Mucosa of stomach (tissue), 1 donor: ENCODE data around the gene C2orf81.
"Not testable (repeated sequence)": the region's sequence is repeated elsewhere in the genome, so short reads cannot be mapped to it uniquely, and the experiment has no call there.

Experiments
- H3K27me3 ChIP-seq: one replicate; pipeline ENCODE4 v1.7.0; 2013; ENCODE audit warnings: mild to moderate bottlenecking, low read length; ENCODE audit not compliant: control insufficient read depth, insufficient read depth
- H3K36me3 ChIP-seq: one replicate; pipeline ENCODE4 v1.7.0; 2013; ENCODE audit warnings: low read length; ENCODE audit not compliant: control insufficient read depth, insufficient read depth
- H3K4me1 ChIP-seq: one replicate; pipeline ENCODE4 v1.7.0; 2013; ENCODE audit warnings: mild to moderate bottlenecking, low read length; ENCODE audit not compliant: control insufficient read depth, insufficient read depth
- H3K4me3 ChIP-seq: one replicate; pipeline ENCODE4 v1.7.0; 2013; ENCODE audit warnings: low read length
- H3K9ac ChIP-seq: one replicate; pipeline ENCODE4 v1.7.0; 2013; ENCODE audit warnings: mild to moderate bottlenecking, low read length, moderate library complexity
- H3K9me3 ChIP-seq: one replicate; pipeline ENCODE4 v1.7.0; 2013; ENCODE audit warnings: mild to moderate bottlenecking, low read length, moderate library complexity; ENCODE audit not compliant: control insufficient read depth
- donor health status: Pancreatic carcinoma.

C2orf81 gene

DNA sequence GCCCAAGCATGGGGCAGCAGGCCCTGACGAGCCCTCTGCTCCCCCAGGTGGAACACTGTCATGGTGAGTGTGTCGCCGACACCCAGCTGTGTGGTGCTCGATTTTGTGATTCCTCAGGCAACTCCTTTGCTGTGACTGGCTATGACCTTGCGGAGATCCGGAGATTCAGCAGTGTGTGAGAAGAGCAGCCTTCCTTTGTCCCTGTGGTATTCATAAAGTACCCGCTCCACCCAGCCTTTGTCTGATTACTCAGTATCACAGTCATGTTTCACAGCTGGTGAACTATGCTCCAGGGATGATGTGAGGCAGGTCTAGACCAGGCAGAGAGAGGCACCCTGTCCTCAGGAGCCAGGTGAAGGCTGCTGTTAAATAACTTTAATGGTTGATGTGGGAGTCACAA, 4.1 kb upstream of the C2orf81 start:
- Histone ChIP-seq H3K4me3 (no peak overlapping the region), H3K36me3 (peaks cover 5% of the 10 kb centered on the region), H3K9ac (no peak overlapping the region), H3K27me3 (no peaks in the 10 kb centered on the region), H3K9me3 (no peaks in the 10 kb centered on the region), H3K4me1 (peaks cover 28% of the 10 kb centered on the region)

DNA sequence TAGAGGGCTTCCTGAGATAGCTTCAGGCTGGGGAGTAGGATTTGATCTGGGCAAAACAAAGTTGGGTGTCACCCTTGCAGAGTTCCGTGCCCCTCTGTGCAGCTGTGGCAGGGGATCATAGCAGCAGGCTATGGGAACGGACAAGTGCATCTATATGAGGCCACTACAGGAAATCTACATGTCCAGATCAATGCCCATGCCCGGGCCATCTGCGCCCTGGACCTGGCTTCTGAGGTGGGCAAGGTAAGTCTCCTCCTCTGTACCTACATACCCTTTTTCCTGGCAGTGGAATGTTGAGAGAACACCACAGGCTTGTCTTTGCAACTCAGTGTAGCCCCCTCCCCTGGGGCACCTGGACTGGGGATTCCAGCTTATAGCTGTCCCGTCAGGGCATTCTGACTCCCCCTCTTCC, 3.6 kb upstream of the C2orf81 start:
- peaks cover 23% of the 10 kb centered on the region for H3K4me1 ChIP-seq
- no peaks in the 10 kb centered on the region for H3K9me3 ChIP-seq
- H3K36me3 ChIP-seq, result peaks cover 1% of the 10 kb centered on the region

DNA sequence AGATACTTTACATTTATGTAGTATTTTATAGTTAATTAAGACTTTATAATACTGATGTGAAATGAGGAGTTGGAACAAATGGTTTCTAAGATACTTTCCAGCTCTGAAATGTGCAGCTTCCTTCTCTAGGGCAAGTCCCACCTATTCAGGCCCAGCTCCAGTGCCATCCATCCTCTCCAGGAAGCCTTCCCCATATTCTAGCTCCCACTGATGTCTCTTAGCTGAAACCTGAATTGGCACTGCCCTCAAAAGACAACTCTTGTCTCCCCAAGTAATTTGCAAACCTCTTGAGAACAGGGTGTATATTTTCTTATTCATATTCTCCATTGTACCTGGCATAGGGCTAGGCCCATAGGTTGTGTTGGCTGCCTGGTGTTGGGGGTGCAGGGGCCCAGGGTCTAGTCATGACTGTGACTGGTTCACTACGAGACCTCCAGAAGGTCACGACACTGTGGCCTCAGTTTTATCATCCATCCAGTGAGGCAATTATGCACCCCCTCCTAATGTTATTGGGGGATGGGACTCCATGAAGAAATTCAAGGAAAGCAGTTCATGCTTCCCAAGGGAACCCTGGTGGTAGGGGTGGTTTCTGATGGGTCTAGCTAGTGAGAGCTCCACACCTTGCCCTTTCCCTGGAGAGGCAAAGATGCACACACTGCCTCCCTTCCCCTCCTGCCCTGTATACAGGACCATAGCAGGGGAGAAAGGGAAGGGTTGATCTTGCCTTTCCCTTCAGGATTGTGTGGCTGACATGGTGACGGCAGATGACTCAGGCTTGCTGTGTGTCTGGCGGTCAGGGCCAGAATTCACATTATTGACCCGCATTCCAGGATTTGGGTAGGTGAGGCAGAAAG, 2.9 kb upstream of the C2orf81 start:
- Histone ChIP-seq H3K4me1 (peaks cover 17% of the 10 kb centered on the region), H3K4me3 (no peak overlapping the region), H3K27me3 (no peaks in the 10 kb centered on the region), H3K9me3 (no peaks in the 10 kb centered on the region), H3K36me3 (no peaks in the 10 kb centered on the region), H3K9ac (no peak overlapping the region)

More for the DNA sequence above, 3.6 kb upstream of the C2orf81 start:
- Histone ChIP-seq H3K9ac (no peak overlapping the region), H3K27me3 (no peaks in the 10 kb centered on the region), H3K4me3 (no peak overlapping the region)

DNA sequence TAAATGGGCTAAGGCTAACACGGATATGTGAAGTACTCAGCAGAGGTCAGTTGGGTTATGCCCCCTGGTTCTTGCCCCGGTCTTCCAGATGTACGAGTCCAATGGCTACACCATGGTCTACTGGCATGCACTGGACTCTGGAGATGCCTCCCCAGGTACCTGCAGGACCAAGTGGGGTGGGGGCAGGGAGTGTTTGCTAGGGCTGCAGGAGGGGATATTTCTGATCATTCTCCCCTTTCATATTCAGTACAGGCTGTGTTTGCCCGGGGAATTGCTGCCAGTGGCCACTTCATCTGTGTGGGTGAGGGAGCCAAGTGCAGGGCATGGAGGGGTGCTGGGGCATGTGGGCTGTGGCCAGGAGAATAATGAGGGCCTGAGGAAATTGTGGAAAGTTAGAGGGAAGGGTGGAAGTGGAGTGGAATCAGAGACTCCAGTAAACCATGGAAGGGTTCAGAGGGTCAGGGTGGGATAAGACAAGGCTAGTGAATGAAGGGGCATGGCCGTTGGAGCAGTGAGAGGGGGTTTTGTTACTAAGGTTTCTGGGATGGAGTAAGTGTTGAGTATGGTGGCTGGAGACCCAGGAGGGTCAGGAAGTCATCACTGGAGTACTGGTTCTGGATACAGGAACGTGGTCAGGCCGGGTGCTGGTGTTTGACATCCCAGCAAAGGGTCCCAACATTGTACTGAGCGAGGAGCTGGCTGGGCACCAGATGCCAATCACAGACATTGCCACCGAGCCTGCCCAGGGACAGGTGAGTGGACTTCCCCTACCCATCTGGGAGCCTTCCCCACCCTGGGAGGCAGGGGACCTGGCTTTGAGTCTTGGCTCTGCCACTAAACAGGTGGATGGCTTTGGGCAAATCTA, 2.0 kb upstream of the C2orf81 start:
- no peaks in the 10 kb centered on the region for H3K27me3 ChIP-seq
- no peak overlapping the region for H3K4me3 ChIP-seq
- no peaks in the 10 kb centered on the region for H3K9me3 ChIP-seq
- no peak overlapping the region for H3K9ac ChIP-seq
- peaks cover 13% of the 10 kb centered on the region for H3K4me1 ChIP-seq
- H3K36me3 ChIP-seq, result no peaks in the 10 kb centered on the region

DNA sequence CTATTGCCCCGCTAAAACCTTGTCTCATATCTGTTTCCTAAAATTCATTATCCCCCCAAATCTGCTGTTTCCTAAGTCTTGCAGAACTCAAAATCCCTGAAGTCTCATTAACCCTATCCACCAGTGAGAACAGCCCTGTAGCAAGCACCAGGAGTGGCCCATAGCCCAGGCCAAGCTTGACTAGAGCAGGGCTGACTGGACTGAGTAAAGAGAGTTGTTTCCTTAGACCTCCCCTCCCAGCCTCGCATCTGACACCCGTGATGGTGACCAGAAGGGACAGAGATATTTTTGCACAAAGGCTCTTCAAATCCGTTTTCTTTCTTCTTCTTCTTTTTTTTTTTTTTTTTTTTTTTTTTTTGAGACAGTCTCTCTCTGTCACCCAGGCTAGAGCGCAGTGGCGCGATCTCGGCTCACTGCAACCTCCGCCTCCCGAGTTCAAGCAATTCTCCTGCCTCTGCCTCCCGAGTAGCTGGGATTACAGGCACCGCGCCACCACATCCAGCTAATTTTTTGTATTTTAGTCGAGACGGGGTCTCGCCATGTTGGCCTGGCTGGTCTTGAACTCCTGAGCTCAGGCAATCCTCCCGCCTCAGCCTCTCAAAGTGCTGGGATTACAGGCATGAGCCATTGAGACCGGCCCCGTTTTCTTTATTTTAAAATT, 846 bp downstream of the C2orf81 start:
- peak overlapping the region; percentile 49 for H3K4me3 ChIP-seq
- not testable (repeated sequence) for H3K9me3 ChIP-seq, H3K36me3 ChIP-seq, H3K27me3 ChIP-seq
- H3K9ac ChIP-seq, result peak overlapping the region; percentile 80
- peaks cover 20% of the 10 kb centered on the region for H3K4me1 ChIP-seq

DNA sequence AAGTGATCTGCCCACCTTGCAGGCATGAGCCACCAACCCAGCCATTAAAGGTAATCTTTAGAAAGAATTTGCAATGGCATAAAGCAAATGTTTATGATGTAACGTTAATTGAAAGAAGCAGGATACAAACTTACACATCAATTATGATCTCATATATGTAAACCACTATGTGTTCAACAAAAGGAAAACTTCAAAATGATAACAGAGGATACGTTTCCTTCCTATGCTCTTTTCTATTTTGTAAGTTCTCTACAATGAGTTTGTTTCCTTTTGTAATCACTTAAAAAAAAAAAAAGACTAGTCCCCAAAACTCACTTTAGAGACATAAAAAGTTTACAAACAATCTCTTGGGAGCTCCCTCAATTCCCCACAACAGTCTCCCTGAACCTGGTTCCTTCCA, 1.4 kb downstream of the C2orf81 start:
- Histone ChIP-seq H3K9ac (no peak overlapping the region), H3K4me3 (no peak overlapping the region), H3K27me3 (peaks cover 8% of the 10 kb centered on the region), H3K36me3 (no peaks in the 10 kb centered on the region), H3K4me1 (peaks cover 26% of the 10 kb centered on the region), H3K9me3 (no peaks in the 10 kb centered on the region)

DNA sequence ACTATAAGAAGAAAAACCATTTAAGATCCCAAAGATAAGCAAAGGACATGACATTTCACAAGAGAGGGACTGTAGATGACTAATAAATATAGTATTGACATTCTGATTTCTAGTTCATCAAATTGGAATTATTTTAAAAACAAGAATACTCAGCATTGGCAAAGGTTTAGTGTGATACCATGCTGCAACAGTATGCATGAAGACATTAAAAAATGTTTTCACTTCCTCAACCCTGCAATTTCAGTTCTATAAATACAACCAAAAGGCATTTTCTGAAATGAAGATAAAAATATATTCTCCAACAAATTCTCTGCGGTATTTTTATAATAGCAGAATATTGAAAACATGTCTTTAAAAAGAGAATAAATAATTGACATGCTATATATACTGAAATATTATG, 2.1 kb downstream of the C2orf81 start:
- H3K36me3 ChIP-seq, result no peaks in the 10 kb centered on the region
- peaks cover 10% of the 10 kb centered on the region for H3K27me3 ChIP-seq
- no peak overlapping the region for H3K9ac ChIP-seq
- peaks cover 32% of the 10 kb centered on the region for H3K4me1 ChIP-seq
- H3K9me3 ChIP-seq, result no peaks in the 10 kb centered on the region
- H3K4me3 ChIP-seq, result no peak overlapping the region

DNA sequence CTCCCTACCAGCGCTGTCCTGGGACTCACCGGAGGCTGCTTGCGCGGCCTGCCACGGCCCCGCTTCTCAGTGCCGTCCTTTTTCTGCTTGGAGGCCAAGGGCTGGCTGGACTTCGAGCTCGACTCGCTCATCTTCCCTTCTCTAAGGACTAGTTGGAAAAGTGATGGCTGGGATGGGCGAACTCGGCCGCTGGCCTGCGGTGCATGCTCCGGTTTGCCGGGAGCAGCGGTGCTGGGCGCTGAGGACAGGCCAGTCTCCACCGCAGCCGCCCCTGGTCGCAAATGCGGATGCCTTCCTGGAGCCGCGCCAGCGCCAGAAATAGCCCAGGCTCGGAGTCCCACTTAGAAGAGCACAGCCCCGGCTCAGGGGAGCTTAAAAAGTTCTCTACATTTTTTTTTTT, 3.1 kb downstream of the C2orf81 start:
- H3K9ac ChIP-seq, result no peak overlapping the region
- peaks cover 42% of the 10 kb centered on the region for H3K4me1 ChIP-seq
- no peaks in the 10 kb centered on the region for H3K36me3 ChIP-seq
- no peaks in the 10 kb centered on the region for H3K9me3 ChIP-seq
- no peak overlapping the region for H3K4me3 ChIP-seq
- H3K27me3 ChIP-seq, result peaks cover 10% of the 10 kb centered on the region

DNA sequence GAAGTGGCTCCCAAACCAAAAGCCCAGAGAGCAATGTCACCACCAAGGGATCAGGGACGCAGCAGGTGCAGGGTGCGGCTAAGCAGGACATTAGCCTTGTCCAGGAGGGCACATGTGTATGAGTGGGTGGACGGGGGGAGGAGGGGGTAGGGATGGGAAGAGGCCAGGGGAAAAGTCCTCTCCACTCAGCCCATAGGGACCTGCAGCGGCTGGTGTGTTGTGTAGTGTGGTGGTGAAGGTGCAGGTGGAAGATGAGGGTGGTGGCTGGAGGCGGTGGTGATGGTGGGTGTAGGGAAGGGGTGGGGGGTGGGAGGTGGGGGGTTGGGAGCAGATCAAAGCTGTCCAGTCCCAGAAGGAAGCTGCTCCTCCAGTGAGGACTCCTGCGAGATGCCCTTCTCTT, 3.7 kb downstream of the C2orf81 start:
- no peak overlapping the region for H3K9ac ChIP-seq
- peaks cover 45% of the 10 kb centered on the region for H3K4me1 ChIP-seq
- no peak overlapping the region for H3K4me3 ChIP-seq
- H3K36me3 ChIP-seq, result no peaks in the 10 kb centered on the region
- H3K9me3 ChIP-seq, result no peaks in the 10 kb centered on the region
- peaks cover 10% of the 10 kb centered on the region for H3K27me3 ChIP-seq

DNA sequence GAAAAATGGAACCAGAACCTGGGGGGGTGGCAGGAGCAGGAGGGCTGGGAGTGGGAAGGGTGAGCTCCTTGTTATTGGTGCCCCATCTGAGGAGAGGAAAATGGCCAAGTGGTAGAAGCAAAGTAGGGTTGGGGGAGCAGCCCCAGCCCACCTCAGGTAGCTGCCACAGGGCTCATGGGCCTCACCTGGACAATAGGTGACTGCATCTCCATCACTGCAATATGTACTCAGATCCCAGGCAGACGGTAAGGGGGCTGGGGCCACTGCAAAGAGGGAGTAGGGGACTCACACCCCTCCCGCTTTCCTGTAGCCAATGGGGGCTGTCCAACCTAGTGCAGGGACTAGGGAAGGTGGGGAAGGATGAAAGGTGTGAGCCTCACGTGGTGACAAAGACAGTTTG, 4.2 kb downstream of the C2orf81 start:
- Histone ChIP-seq H3K36me3 (no peaks in the 10 kb centered on the region), H3K9ac (no peak overlapping the region), H3K9me3 (no peaks in the 10 kb centered on the region), H3K27me3 (peaks cover 10% of the 10 kb centered on the region), H3K4me1 (peaks cover 45% of the 10 kb centered on the region), H3K4me3 (no peak overlapping the region)

DNA sequence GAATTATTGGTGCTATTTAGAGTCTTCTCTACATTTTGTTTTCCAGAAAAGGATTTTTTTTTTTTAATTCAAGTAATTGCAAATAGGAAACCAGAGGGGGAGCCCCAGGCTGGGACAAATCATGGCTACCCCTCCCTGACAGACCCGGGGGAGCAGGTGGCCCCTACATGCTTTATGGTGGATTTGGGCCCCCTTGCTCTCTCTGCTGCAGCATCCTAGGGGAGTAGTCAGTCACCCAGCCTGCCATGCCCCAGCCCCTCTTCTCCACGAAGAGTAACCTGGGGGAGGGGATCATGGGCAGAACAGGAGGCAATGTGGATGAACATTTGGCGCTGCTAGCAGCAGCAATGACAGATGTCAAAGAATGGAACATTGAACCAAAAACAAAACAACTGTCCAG, 4.6 kb downstream of the C2orf81 start:
- Histone ChIP-seq H3K4me3 (no peak overlapping the region), H3K9me3 (no peaks in the 10 kb centered on the region), H3K9ac (no peak overlapping the region), H3K27me3 (peaks cover 10% of the 10 kb centered on the region), H3K36me3 (no peaks in the 10 kb centered on the region), H3K4me1 (peaks cover 41% of the 10 kb centered on the region)
